GM18505 (cell line): ENCODE results near the gene PLPP6.
"Not testable (repeated sequence)": the region's sequence is repeated elsewhere in the genome, so short reads cannot be mapped to it uniquely, and the experiment has no call there.

Experiments
- ATAC-seq: cut with Tn5 transposase; IDR thresholded peaks from one replicate; pipeline ENCODE4 v1.9.1; 2021; ENCODE audit not compliant: unreplicated experiment
- POLR2A ChIP-seq: IDR thresholded peaks from 4 replicates; pipeline ENCODE4 v1.6.1; 2011; ENCODE audit warnings: borderline replicate concordance; ENCODE audit not compliant: insufficient read depth, insufficient read length; ENCODE audit errors: extremely low read depth

The PLPP6 gene

GRCh38 chr9:4654538-4654937 is 7.6 kb upstream of the PLPP6 start:
- no peak for ATAC-seq

GRCh38 chr9:4656196-4656595 is 5.9 kb upstream of the PLPP6 start:
- not testable (repeated sequence) for ATAC-seq

More at GRCh38 chr9:4654538-4654937, 7.6 kb upstream of the PLPP6 start:
- no peak for TF ChIP-seq POLR2A

GRCh38 chr9:4656621-4657020 is 5.5 kb upstream of the PLPP6 start:
- no peak for TF ChIP-seq POLR2A
- ATAC-seq, result no peak

GRCh38 chr9:4657426-4658159 is 4.5 kb upstream of the PLPP6 start:
- ATAC-seq, result no peak
- TF ChIP-seq POLR2A, result no peak

- not testable (repeated sequence) for ATAC-seq
Measured at GRCh38 chr9:4660665-4661064, 1.4 kb upstream of the PLPP6 start.

DNA sequence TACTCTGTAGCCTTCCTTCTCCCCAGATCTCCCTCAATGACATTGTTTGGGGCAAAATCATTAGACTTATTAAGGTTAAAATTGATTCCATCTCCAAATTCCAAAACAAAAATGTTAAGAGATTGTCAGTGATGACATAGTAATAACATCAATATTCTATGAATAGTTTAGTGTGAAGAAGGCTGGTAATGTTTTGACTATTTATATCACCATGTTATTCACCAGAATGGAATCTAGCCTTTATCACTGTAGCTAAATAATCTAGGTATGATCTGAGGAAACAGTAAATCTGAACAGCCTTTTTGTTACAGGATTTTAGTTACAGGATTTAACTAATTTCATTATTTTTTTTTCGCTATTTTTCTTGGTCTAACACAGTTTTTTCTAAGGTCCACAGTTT is 929 bp upstream of the PLPP6 start:
- no peak for TF ChIP-seq POLR2A
- no peak for ATAC-seq

- no peak for ATAC-seq
- no peak for TF ChIP-seq POLR2A
Measured at GRCh38 chr9:4661611-4662010, 483 bp upstream of the PLPP6 start.

- no peak for ATAC-seq
Measured at GRCh38 chr9:4662989-4663792, 1.1 kb downstream of the PLPP6 start.

GRCh38 chr9:4663956-4664355 is 1.9 kb downstream of the PLPP6 start:
- no peak for ATAC-seq
- TF ChIP-seq POLR2A, result no peak

More at GRCh38 chr9:4662989-4663792, 1.1 kb downstream of the PLPP6 start:
- no peak for TF ChIP-seq POLR2A

GRCh38 chr9:4665357-4665756 is 3.3 kb downstream of the PLPP6 start:
- no peak for ATAC-seq
- no peak for TF ChIP-seq POLR2A

- peak; percentile 38 for ATAC-seq
- peak; percentile 36 for TF ChIP-seq POLR2A
Measured at GRCh38 chr9:4666042-4666699, 4.1 kb downstream of the PLPP6 start, which contains the start of gene SPATA6L. Gene SPATA6L (minus strand): TSS chr9:4666480. CDS start chr9:4666250, 230 bp downstream.

GRCh38 chr9:4667681-4668080 is 5.6 kb downstream of the PLPP6 start:
- TF ChIP-seq POLR2A, result no peak
- no peak for ATAC-seq

DNA sequence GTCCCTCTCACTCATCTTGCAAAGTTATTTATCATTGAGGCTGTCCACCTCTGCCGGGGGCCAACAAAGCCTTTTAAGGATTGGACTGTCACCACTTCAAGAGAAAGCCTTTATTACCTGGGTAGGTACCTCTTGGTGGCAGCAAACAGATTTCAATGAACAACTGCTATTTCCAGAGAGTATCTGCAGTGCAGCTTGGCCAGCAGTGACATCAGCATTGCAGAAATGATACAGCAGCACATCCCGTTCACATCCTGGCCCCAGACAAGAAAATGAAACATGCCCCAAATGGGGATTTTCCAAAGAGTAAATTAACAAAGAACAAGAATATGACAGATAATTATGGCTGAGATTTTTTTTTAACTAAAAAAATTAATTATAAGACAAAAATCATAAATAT is 6.5 kb downstream of the PLPP6 start:
- TF ChIP-seq POLR2A, result no peak
- ATAC-seq, result no peak

GRCh38 chr9:4669890-4670289 is 7.8 kb downstream of the PLPP6 start:
- no peak for ATAC-seq
- TF ChIP-seq POLR2A, result no peak
